ENCODE results near the gene LRRC15. TPM values are rescaled to one million over a fixed set of nuclear protein-coding genes. Genes with fewer than 3 reads are reported as not detected.

Gene LRRC15
- total and polyA plus RNA-seq, 2 experiments from 2014 or later = 0.05 to 0.14 TPM

GRCh38 chr3:194344012-194344411 is 25.5 kb downstream of the LRRC15 start:
- H3K36me3 Mint-ChIP-seq (ENCODE audit: low read depth) = no peaks in the 10 kb centered on the region
- H2AFZ ChIP-seq = no peak overlapping the region; the same call in 1 of the 2 replicates
- no peaks in the 10 kb centered on the region for H3F3A ChIP-seq (replicated peaks; ENCODE audit: low read depth)
- H3K4me3 ChIP-seq = no peak overlapping the region
- H3K27ac Mint-ChIP-seq = no peak overlapping the region
- TF ChIP-seq CTCF (conservative IDR thresholded peaks at IDR 0.05; ENCODE audit: low read depth in 2 of 2) (peak; percentile 91 to 98), ZNF462 (CRISPR knock-in tag; IDR thresholded peaks at IDR 0.05) (no peak)
- H3K27me3 Mint-ChIP-seq (ENCODE audit: insufficient read depth, low read depth, poor library complexity) = peaks cover 22% of the 10 kb centered on the region
- peaks cover 16% of the 10 kb centered on the region for H3K4me1 ChIP-seq (ENCODE audit: insufficient read depth)
- H3K9me2 ChIP-seq (ENCODE audit: insufficient read depth) = no peaks in the 10 kb centered on the region
- no peaks in the 10 kb centered on the region for H3K9me3 Mint-ChIP-seq
- H4K20me1 ChIP-seq (replicated peaks; ENCODE audit: insufficient read depth) = no peaks in the 10 kb centered on the region
- no peaks in the 10 kb centered on the region for H3K79me2 ChIP-seq (replicated peaks; ENCODE audit: insufficient read depth)
- no peak overlapping the region for H3K4me3 Mint-ChIP-seq
- ATAC-seq (peak; percentile 51), DNase-seq (ENCODE audit: low spot score) (peak; percentile 90)
- H3K4me1 Mint-ChIP-seq = peaks cover 22% of the 10 kb centered on the region
- H3K36me3 ChIP-seq (ENCODE audit: insufficient read depth) = no peaks in the 10 kb centered on the region
- peaks cover 12% of the 10 kb centered on the region; the same call in 1 of the 2 replicates for H3K27me3 ChIP-seq (ENCODE audit: insufficient read depth)
- no peak overlapping the region for H3K27ac ChIP-seq (ENCODE audit: low read depth)
- no peak overlapping the region for H3K4me2 ChIP-seq

GRCh38 chr3:194343561-194343893 is 26.0 kb downstream of the LRRC15 start:
- H3K4me1 Mint-ChIP-seq = peaks cover 23% of the 10 kb centered on the region
- H2AFZ ChIP-seq = no peak overlapping the region

More at GRCh38 chr3:194343561-194343893, 26.0 kb downstream of the LRRC15 start:
- Mint-ChIP-seq H3K9me3 (no peaks in the 10 kb centered on the region), H3K27me3 (ENCODE audit: insufficient read depth, low read depth, poor library complexity) (peaks cover 24% of the 10 kb centered on the region), H3K4me3 (no peak overlapping the region), H3K36me3 (ENCODE audit: low read depth) (no peaks in the 10 kb centered on the region), H3K27ac (no peak overlapping the region)
- Histone ChIP-seq H3K27ac (ENCODE audit: low read depth) (no peak overlapping the region), H3F3A (replicated peaks; ENCODE audit: low read depth) (no peaks in the 10 kb centered on the region), H3K4me1 (ENCODE audit: insufficient read depth) (peaks cover 19% of the 10 kb centered on the region), H4K20me1 (replicated peaks; ENCODE audit: insufficient read depth) (no peaks in the 10 kb centered on the region), H3K9me2 (ENCODE audit: insufficient read depth) (no peaks in the 10 kb centered on the region), H3K4me2 (no peak overlapping the region), H3K79me2 (replicated peaks; ENCODE audit: insufficient read depth) (no peaks in the 10 kb centered on the region), H3K36me3 (ENCODE audit: insufficient read depth) (no peaks in the 10 kb centered on the region), H3K27me3 (ENCODE audit: insufficient read depth) (peaks cover 12% of the 10 kb centered on the region; the same call in 1 of the 2 replicates), H3K4me3 (no peak overlapping the region)
- TF ChIP-seq CTCF (conservative IDR thresholded peaks at IDR 0.05; ENCODE audit: low read depth in 2 of 2) (no peak), REST (IDR thresholded peaks at IDR 0.05; ENCODE audit: unreplicated experiment) (no peak), ZNF331 (CRISPR knock-in tag; IDR thresholded peaks at IDR 0.05; ENCODE audit: low read depth) (no peak), JUNB (IDR thresholded peaks at IDR 0.05; ENCODE audit: unreplicated experiment) (no peak)
- no peak for DNase-seq (ENCODE audit: low spot score)
- no peak for ATAC-seq
